Femur (tissue), 1 donor: Measurements from ENCODE around the gene HEPACAM2.

Experiments
- DNase-seq: peaks from one replicate; pipeline ENCODE4 v3.0.0-alpha.2; 2017

HEPACAM2 gene

DNA sequence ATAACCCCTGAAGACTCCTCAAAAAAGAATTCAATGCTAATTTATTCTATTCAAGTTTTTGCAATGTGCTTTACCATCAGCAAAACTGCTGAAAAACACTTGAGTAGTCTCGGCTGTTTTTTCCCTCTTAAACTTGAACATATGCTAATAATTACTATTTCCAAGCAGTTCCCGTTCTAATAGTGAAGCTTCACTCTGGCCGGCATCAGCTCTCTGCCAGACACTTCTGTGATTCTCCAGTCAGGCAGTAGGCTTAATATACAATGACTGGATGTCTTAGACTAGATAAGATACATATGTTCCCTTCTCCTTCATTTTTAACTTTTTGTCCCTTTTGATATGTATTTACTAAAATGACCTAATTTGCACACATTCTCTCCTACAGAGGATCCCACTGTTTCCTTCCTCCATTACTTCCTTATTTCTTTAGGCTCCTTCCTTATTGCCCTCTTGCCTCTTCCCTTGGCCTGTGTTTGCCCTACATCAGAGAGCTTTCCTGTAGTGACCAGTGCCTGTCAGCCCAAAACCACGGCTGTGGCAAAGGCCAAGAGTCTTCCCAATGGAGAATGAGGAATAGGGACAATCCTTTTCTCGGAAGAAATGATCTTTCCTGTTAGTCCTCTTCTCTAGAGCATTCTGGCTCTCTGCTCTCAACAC lies 23.5 kb downstream of the HEPACAM2 start:
- DNase-seq: no peak

DNA sequence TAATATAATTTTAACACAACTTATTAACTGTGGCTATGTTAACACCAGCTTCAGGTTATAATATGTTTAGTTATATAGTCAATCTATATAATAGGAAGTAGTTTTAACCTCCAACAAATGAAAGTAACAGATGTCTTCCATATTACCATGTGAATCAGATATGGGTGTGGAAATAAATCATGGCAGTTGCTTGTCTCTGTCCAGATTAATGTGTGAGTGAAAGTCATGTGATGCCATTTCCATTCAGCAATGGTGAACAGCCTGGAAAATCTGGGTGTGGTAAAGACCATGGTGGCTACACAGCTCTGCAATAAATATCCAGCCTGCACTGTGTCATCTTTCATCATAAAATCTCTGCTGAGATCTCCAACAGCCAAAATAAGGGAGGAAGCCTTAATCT lies 27.8 kb downstream of the HEPACAM2 start:
- DNase-seq: no peak

DNA sequence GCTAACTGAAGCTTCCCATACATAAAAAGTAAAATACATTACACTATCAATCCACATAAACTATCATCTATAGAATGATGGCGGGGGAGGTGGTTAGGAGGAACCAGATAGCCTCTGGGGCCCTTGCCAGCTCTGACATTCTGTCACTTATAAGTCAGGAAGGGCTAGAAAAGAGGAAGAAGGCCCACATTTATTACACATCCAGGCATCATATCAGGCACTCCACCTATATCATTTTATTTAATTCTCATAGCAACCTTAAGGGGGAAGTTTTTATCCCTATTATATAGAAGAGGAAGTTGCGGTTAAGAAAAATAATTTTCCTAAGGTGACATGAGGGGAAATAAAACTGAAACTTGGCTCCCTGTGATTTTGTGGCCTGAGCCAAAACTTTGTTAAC lies 29.9 kb downstream of the HEPACAM2 start:
- no peak for DNase-seq

DNA sequence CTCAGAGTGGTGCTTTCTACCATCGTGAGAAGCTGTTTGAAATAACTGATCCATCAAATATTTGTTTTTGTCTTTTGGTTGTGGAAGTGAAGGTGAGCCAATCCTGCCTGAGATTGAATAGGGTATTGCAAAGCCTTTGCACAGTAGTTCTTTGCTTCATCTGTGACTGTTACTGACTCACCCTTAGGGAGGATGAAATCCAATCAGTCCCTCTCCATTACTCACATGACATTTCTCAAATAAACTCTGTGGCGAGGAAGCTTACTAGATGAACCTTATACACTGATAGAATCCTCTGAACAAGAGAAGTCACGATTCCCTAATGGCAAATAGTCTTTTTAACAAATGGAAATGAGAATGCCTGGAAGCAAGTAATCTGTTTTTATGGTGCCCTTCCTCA lies 31.9 kb downstream of the HEPACAM2 start:
- no peak for DNase-seq

DNA sequence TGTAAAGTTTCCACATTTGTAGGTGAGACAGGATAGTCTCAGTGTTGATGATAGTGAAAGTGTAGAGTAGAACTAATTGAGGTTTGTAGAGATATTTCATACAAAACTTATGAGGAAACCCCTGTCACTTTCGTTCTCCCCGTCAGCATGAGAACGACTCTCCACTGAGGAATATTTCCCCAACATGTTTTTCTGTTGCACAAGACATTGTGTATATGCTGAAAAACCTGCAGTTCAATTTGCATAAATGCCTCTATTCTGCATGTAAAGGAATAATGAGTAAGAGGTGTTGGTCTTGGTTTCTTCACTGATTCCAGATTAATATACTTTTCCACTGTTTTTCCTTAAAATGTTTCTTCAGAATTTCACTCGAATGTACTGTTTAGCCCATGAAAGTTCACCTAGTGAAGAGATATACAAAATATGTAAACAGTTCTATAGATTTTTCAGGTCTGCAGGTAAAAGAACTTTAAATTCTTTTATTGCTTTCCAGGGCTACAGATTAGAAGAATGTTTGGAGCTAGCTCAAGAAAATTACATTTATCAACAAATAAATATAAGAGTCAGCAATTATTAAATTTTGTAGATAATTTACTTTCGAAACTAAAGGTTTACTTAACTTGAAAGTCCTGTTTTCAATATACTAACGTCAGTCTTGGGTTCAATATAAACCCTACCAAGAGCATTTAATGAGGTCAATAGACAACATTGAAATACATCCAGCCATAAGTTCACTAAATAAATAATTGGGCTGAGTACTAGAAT lies 37.2 kb downstream of the HEPACAM2 start:
- DNase-seq: no peak

DNA sequence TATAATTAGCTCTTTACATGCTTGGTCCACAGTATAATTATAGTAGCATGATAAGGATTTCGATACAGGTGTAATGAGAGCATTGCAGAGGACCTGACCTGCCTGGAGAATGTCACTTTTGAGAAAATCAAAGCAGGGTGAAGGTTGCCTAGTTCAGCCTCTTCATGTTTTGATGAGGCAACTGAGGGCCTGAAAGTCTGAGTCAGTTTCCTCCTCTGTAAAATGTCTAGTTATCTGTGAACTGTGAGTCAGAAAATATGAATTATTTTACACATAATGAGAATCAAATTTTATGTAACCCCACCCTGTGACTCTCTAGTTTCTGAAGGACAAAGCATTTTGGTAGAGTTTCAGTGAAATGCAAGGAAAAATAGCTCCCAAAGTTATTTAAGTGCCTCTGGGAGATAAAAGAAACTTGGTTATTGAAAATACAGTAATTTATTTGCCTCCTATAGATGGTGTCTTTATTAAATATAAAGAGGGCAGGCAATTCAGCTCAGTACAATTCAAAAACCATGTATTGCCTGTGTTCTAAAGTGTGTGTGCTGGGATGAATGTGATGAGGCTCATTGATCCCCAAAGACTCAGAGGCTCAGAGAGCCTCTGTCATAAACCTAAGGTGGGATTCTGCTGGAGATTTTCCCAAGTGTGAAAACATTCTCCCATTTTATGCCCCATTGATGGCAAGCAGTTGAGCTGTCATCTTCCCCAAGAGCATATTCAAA lies 40.8 kb downstream of the HEPACAM2 start:
- no peak for DNase-seq

DNA sequence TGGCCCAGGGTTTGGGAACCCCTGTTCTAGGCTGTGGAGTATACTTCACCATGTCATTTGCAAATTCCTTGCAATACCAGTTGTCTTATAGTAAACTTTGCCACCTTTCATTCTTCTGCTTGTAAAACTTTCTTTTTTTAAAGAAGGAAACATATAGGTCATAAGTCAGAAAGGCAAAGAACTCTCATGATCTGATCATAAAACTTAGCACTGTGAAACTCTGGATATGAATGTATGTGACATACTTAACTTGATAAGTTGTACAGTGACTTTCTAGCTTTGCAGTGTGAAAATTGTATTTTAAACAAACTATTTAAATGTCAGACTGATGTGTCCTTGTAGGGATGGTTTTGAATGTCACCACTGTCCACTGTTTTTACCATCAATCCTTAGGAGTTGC lies 47.1 kb downstream of the HEPACAM2 start:
- DNase-seq: no peak

DNA sequence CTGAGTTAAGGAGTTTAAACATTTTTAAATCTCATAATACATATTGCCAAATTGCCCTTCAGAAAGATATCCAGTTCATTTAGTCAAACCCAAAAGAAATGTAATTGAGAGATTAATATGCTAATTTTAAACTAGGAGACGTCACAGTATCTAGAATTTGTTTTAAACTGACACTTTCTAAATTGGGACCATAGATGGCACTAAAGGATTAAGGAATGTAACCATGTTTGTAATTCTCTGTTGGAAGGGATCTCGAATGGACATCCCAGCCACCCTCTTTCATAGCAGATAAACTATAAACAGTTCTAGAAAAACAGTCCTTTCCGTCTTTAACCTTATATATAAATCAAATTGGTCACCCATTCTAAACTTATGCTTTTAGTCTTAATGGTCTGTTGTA lies 48.1 kb downstream of the HEPACAM2 start:
- no peak for DNase-seq

DNA sequence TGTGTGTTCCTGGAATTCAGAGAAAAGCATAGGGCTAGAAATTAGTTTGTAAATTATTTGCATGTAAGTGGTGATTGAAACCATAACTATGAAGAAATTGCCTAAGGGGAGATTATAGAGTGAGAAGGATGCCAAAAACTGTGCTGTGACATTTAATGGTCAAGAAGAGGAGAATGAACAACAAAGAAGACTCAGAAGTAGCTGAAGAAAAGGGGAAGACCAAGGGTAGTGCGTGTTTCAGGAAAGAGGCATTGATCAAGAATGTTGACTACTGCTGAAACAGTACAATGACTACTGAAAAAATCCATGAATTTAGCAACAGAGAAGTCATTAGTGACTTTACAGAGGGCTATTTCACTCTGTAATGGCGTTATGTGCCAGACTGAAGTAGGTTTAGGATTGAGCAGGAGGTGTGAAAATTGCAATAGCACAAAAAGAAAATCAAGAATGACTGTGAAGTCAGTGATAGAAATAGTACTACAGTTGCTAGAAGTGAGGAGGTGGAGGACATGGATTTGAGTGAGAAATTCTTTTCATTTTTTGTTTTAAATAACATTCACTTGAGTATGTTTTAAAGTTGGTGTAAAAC lies 49.2 kb downstream of the HEPACAM2 start:
- DNase-seq: no peak

DNA sequence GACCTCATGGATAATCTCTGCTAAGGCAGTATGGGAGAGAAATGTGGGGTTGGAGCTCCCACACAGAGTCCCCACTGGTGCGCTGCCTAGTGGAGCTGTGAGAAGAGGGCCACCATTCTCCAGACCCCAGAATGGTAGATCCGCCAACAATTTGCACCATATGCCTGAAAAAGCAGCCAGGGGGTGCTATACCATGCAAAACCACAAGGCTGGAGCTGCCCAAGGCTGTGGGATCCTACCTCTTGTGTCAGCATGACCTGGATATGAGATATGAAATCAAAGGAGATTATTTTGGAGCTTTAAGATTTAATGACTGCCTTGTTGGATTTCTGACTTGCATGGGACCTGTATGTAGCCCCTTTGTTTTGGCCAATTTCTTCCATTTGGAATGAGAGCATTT lies 51.0 kb downstream of the HEPACAM2 start:
- DNase-seq: no peak

DNA sequence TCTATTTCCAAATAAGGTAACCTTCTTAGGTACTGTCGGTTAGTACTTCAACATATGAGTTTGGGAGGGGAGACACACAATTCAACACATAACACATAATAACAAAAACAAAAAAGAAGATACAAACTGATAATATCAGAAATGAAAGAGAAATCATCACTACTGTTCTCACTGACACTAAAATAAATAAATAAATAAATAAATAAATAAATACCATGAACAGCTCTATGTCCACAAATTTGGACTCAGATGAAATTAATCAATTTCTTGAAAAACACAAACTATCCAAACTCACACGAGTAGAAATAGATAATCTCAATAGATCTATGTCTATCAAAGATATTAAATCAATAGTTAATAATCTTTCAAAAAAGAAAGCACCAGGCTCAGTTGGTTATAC lies 53.6 kb downstream of the HEPACAM2 start:
- no peak for DNase-seq

DNA sequence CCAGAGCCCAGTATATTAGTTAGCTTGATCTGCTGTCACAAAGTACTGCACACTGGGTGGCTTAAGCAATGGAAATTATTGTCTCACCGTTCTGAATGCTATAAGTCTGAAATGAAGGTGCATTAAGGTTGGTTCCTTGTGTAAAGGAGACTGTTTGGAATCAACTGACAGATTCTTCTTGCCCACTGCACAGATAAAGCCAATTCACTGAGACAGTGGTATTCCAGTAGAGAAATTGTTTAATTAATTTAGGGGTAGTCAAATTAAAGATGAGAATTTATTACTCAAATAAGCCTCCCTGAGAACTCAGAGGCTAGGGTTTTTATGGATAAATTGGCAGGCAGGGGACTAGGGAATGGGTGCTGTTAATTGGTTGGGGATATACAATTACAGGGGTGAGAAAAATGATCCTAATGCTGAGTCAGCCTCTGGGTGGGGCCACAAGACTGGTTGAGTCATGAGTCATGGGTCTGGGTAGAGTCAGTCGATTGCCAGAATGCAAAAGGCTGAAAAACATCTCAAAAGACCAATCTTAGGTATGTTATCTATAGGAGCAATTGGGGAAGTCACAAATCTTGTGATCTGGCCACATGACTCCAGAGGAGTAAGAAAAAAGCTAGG lies 54.6 kb downstream of the HEPACAM2 start:
- DNase-seq: no peak

DNA sequence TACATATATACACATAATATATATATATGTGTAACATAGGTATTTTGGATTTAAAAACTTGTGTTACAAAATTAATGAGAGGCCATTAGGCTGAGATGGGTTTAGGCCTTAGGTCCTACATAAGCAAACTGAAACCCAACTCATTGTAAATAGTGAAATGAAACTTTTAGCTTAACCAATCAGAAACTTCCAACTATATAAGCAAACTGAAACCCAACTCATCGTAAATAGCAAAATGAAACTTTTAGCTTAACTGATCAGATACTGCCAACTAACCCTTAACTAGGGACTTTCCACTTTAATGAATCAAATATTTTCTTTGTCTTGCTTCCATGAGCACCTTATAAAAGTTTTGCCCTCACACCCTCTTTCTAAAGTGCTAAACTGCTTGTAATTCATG lies 60.8 kb downstream of the HEPACAM2 start:
- no peak for DNase-seq

DNA sequence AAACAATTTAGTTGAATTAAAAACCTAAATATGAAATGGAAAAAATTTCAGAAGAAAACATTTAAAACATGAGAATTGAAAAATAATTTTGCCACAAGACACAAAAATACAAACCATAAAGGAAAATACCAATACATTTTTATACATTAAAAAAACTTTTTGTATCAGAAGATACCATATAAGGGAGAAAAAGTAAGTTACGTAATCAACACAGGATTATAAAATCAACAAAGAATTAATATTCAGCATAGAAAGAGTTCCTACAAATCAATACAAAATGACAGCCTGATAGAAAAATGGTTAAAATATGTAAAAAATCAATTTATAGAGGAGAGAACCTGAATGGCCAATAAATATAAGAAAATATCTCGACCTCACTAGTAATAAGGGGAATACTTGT lies 61.5 kb downstream of the HEPACAM2 start:
- no peak for DNase-seq

DNA sequence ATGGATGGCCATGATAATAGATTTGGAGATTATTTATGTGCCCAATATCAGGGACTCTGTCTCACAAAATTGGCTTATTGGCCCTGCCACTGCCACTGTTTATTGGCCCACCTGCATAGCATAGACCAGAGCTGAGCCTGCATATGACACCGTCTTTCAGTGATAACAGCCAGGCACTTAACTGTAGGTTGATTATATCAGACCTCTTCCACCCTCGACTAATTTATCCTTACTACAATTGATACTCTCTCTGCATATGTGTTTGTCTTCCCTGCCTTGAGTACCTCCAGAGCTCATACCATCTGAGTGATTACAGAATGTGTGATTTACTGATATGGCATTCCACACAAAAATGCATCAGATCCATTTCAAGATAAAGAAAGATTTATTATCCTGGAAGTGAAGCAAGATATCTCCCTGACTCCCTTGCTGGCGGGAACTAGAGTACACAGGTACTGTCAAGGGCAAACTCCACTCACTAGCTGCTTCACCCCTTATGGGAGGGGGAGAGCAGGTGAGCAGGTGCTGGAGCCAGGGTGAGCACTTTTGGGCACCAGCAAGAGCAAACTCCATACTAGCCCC lies 65.0 kb downstream of the HEPACAM2 start:
- DNase-seq: no peak

DNA sequence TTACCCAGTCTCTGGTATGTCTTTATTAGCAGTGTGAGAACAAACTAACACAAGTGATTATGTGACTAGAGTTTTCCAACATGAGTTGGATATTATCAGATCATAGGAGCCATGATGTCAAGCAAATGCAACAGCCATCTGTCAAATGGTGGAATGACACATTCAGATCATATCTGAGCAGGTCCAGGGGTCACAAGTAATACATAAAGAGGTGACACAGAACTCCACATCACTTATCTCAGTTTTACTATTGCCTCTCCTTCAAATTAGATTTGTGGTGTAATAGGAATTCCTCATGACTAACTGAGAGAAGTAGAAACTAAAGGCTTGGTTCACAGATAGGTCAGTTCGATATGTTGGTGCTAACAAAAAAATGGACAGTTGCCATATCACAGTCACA lies 65.9 kb downstream of the HEPACAM2 start:
- no peak for DNase-seq

DNA sequence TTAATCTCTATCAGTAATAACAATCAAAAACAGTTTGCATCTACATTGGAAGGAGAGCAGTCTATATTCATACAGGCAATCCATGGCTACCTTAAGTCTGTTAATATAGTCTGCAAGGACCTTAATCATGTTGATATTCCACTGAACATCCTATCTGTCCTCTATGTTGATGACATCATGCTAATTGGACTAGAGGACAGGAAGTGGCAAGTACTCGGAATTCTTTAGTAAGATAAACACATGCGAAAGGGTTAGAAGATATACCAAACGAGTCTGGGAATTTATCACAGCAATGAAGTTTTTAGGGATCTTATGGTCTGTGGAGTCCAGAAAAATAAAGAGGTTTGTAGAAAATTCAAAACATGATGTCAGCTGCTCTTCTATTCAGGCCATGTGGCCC lies 66.8 kb downstream of the HEPACAM2 start:
- no peak for DNase-seq

DNA sequence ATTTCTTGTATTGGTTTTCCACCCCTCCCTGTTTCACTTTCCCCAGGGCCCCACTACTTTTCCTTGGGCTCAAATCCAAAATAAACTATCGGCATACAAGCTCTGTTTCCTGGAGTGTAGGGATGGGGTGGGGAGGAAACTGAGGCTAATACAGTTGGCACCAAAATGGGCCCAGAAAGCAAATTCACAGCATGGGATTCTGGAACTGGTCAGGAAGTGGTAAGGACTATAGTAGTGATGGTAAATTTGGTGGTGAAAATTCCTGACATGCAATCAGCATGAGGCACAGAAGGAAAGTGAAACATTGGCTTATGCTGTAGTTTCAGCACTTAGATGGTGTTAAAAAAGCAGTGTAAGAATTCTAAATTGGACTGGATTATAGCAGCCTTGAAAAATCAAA lies 69.4 kb downstream of the HEPACAM2 start:
- DNase-seq: no peak

DNA sequence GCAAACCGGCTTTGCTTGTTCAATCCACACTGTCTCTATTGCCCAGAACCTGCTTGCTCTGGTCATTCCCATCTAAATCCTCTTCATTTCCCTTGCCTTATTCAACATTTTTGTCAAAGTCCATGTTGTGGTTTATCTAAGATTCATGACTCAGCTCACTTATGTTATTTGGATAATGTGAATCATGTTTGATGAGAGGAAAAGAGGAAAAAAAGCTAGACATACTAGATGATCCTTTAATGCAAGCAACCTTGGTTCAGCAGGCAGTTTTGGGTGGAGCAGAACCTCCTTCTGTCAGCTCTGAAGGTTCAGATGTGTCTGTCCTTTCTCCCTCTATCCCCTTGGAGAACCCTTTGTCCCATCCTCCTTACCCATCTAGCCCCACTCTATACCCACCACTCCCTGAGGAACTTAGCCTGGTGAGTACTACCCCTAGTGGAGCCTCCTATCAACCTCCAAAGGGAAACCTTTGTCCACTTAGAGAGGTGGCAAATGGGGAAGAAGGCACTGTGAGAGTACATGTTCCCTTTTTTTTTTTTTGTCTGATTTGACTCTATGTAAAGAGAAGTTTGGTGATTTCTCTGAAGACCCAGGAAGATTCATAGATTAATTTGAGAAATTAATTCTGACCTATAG lies 76.0 kb downstream of the HEPACAM2 start:
- no peak for DNase-seq

DNA sequence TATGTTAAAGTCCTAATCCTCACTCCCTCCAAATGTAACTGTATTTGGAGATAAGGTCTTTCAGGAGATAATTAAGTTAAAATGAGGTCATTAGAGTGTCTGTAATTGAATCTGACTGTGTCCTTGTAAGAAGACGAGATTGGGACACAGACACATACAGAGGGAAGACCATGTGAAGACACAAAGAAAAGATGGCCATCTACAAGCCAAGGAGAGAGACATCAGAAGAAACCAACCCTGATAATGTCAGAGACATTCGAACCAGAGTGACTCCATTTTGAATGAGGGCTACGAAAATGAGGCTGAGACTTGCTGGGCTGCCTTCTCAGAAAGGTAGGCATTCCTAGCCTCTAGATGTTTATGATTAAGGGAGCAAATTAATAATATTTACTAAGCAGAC lies 77.5 kb downstream of the HEPACAM2 start:
- no peak for DNase-seq

DNA sequence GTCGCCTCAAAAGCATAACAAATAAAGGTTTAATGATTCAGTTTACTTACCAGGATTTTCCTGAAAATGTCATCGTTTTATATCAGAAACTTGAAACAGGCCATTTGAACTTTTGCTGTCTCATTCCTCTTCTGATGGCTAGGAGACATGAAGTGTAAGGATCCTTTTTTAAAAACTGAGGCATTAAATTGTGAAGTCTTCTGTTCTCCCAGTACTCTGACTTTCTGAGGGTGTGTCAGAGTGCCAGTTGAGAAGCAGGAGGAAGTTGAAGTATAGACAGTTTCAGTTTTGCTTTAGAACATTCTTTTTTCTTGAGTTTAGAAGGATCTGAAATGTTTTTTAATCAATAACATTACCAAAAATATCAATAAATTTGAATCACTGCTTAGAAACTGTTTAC lies 78.1 kb downstream of the HEPACAM2 start, which contains the start of gene SAMD9L:
SAMD9L (minus strand) TSS at position 242 of the 400 bp plus-strand sequence. CDS start 12,414 bp downstream, outside the sequence.
- no peak for DNase-seq

DNA sequence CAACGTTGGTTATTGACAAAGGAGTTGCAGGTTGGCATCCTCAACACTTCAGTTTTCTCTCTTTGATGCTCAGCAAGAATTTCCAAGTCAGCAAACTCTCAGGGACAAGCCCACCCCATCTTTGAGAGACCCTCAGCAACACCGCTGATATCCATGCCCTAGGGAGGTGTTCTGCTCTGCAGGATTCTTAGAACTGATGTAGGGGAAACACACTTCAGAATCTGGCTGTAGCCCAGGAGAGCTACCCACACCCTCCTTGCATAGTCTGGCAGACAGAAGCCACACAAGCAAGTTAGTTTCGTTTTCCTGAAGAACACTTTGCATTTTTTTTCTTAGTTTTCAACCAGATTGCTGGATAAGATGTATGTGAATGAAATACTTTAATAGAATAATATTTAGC lies 78.9 kb downstream of the HEPACAM2 start:
- DNase-seq: peak; percentile 56
